CD4-positive, alpha-beta T cell treated with Interleukin-15 for 4 hours (primary cell): ENCODE results near the gene MEAF6.
"Not testable (repeated sequence)": the region's sequence is repeated elsewhere in the genome, so short reads cannot be mapped to it uniquely, and the experiment has no call there.

ENCODE experiments used
- DNase-seq: peaks from one replicate; pipeline ENCODE4 v3.0.0-alpha.2; 2020; ENCODE audit warnings: low spot score

MEAF6 gene

DNA sequence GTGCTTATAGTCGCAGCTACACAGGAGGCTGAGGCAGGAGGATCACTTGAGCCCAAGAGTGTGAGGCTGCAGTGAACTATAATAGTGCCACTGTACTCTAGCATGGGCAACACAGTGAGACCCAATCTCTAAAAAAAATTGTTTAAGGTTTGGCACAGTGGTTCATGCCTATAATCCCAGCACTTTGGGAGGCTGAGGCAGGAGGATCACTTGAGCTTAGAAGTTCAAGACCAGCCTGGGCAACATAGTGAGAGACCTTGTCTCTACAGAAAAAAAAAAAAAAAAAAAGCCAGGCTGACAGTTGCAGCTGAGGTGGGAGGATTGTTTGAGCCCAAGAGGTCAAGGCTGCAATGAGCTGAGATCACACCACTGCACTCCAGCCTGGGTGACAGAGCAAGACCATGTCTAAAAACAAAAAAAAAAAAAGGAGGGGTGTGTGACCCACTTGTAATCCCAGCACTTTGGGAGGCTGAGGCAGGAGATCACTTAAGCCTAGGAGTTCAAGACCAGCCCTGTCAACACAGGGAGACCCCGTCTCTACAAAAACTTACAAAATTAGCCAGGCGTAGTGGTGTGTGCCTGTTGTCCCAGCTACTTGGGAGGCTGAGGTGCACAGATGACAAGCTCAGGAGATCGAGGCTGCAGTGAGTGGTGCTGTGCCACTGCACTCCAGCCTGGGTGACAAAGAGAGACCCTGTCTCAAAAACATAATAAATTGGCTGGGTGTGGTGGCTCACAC lies 18.0 kb upstream of the MEAF6 start:
- DNase-seq = not testable (repeated sequence)

DNA sequence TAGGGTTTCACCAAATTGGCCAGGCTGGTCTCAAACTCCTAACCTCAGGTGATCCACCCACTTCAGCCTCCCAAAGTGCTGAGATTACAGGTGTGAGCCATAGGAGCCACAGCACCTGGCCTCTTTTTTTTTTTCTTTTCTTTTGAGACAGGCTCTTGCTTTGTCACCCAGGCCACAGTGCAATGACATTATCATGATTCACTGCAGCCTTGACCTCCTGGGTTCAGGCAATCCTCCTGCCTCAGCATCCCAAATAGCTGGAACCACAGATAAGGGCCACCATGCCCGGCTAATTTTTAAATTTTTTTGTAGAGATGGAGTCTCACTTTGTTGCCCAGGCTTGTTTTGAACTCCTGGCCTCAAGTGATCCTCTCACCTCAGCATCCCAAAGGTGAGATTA lies 15.3 kb upstream of the MEAF6 start:
- DNase-seq = not testable (repeated sequence)

- DNase-seq = no peak
These were observed 5.0 kb upstream of the MEAF6 start for GRCh38 chr1:37519613-37520012.

GRCh38 chr1:37518929-37519328 lies 4.4 kb upstream of the MEAF6 start:
- peak; percentile 57 for DNase-seq

DNA sequence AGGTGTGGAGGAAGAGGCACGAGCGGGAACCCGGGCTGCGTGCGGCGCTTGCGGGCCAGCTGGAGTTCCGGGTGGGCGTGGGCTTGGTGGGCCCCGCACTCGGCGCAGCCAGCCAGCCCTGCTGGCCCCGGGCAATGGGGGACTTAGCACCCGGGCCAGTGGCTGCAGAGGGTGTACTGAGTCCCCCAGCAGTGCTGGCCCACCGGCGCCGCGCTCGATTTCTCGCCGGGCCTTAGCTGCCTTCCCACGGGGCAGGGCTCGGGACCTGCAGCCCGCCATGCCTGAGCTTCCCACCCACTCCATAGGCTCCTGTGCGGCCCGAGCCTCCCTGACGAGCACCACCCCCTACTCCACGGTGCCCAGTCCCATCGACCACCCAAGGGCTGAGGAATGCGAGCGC lies 3.7 kb upstream of the MEAF6 start:
- DNase-seq = not testable (repeated sequence)

GRCh38 chr1:37517569-37517968 lies 3.0 kb upstream of the MEAF6 start:
- no peak for DNase-seq

GRCh38 chr1:37515185-37516034 lies 844 bp upstream of the MEAF6 start:
- no peak for DNase-seq

DNA sequence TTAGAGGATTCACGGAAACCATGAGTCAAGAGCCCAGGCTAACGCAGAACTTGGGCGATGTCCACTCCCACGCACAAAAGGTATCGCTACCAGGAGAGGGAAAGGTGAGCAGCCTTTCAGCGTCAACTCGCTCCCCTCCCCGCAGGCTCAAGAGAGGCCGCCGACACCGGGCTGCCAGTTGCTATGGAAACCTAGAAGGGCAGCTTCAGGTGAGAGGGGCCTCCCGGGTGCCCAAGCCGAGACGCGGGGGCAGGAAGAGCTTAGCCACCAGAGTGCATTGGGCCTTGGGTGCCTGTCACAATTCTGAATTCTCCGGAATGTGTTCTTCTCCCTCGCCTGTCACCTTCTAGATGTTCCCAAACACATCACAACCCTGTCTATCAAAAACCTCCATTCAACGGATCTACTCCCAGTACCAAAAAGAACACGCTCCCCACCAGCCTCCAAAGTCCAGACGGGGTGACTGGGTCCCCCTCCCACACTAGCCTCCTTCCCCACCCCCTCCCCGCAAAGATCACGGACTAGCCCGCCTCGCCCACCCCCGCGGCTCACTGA lies 694 bp downstream of the MEAF6 start:
- DNase-seq = peak; percentile 57

DNA sequence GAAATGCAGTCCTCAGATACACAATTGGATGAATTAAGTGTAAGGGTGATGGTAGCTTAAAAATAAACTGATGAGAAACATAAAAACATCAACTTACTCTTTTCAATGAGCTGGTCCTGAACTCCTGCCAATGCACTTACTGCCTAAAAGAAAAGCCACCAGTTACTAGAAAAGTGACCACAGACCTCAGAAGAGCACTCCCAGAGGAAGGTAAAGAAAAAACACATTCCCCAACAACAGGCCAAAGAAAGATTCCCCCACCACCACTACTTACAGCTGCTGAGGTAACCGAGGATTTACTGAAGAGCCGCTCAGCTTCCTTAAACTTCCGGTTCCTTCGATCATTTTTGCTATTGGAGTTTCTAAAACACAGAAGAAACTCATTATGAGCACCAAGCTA lies 5.4 kb downstream of the MEAF6 start:
- DNase-seq = no peak

- DNase-seq = no peak
These were observed 7.8 kb downstream of the MEAF6 start for GRCh38 chr1:37506740-37507139.

GRCh38 chr1:37502791-37503190 lies 11.8 kb downstream of the MEAF6 start:
- DNase-seq = not testable (repeated sequence)

- DNase-seq = no peak
These were observed 12.5 kb downstream of the MEAF6 start for GRCh38 chr1:37502104-37502503.

DNA sequence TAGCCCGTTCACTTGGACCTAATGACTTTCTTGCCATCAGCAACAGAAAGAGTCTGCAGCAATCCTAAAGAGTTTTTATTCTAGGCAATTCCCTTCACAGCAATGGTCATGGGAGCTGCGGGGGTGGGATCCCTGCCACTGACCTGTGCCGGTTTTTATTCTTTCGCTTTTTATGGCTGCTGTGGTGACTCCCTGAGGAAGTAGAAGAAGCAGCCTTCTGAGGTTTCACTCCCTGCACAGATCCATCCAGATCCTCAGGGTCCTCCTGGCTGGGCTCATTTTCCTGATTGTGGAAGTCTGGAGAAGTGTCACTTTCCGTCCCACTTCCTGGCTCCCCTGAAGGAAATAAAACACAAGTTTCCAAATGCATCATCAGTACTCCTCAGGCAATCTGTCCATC lies 12.9 kb downstream of the MEAF6 start:
- no peak for DNase-seq

DNA sequence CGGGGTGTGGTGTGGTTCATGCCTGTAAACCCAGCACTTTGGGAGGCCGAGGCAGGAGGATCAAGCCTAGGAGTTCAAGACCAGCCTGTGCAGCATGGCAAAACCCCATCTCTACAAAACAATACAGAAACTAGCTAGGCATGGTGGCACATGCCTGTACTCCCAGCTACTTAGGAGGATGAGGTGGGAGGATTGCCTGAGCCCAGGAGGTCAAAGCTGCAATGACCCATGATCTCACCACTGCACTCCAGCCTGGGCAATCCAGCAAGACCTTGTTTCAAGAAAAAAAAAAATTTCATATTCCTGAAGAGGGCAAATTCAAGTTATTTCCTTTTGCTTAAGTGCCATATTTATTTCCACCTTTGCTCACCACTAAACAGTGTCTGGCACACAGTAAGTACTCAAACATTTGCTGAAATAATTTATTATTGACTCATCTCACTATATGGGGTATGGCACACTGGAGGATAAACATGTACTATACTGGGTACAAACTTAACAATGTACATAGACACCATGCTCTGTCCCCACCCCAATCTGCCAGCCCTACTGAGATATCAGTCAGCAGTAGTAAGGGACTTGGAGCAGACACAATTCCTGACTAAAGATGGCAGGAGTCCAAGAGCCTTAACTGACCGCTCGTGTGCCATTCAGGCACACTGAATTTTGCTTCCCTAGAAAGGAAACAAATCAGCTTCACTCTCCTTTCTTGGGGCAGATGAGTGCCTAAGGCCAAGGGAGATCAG lies 15.5 kb downstream of the MEAF6 start:
- no peak for DNase-seq

GRCh38 chr1:37497832-37498231 lies 16.7 kb downstream of the MEAF6 start:
- no peak for DNase-seq

DNA sequence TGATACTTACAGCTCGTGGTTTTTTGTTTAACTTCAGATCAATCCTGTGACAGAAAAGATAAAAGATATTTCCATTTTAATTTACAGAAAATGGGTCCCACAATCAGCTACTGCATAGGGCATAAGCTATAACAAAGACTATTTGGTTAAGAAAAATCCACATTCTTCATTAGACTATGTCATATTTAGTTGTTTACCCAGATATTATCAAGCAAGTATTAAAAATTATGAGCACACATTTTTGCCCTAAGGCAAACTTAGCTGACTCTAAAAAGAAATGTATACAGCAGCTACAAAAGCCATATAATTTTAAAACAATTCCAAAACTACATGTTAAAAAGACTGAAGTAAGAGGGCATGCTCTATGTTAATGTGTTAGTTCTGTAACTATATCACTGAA lies 18.7 kb downstream of the MEAF6 start:
- DNase-seq = no peak

GRCh38 chr1:37493336-37494098 lies 21.0 kb downstream of the MEAF6 start:
- no peak for DNase-seq

- DNase-seq = no peak
These were observed 27.0 kb downstream of the MEAF6 start for GRCh38 chr1:37487619-37487984.

DNA sequence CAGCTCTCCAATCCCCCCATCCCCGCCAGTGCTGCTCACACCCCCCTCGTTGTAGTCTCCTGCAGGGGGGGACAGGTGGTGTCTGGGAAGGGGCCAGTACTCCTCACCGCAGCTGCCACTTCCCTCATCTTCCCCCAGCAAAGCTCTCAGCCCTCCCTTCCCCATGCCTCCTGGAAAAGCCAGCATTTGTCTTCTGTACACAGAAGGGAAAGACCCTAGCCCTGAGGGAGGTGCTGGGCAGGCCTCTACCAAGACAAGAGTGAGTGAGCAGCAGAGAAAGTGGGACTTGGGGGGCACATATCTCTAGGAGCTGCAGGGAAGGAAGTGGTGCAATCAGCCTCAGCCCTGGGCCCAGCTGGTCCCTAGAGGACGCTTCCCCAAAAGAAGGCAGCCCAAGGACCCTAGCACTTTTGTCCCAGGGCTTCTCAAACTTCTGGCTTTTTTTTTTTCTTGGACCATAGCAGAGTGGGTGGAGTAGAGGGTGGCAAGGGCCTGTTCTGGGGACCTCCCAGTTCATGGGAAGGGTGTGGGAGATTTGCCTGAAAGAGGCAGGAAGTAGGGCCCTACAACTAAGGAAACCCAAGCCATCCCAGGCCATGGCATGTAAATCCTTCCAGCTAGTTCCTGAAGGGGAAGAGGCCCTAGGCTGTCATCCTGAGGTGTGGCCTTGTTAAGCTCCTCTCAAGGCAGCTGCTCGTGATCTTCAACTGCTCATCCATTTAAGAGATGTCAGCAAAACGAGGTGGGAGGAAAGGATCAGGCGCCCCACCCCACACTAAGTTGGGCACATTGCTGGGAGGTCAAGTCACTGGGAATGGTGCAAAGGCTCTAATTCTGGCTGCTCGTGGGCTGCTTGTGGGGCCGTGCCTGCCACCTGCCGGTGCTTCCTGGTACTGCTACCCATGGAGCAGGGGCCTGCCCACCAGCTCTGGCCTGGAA lies 27.6 kb downstream of the MEAF6 start:
- peak; percentile 79 for DNase-seq

DNA sequence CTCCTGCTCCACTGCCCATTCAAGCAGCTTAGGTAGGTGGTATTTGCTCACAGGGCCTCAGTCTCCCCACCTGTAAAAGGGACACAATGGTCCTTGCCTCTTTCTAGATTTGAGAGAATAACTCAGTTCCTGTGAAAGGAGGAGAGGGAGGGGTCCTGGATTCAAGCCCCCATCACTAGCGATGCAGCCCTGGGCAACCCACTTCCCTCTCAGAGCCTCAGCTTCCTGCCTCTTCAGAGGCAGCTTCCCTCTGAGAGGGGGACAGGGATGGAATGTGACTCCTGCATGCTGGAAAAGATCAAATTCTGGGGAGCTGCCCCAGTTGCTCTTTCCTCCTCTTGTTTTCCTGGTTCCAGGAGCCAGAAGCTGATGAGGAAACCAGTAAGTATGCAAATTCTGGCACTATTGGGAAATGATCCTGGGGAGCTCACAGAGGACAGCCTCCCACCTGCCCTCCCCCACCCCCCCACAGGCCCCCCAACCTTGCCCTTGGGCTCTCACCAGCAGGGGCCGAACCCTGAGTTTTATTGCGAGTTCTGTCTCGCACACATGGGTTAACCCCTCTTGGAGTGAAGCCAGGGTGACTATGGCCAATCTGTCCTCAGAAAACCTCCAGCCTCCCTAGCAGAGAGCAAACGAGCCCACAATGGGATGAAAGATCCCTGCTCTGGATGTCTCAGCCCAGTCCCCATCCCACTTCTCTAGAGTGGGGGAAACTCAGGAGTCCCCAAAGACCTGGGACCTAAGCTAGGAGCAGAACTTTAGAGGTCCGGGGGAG lies 28.5 kb downstream of the MEAF6 start:
- no peak for DNase-seq
